SJSA1 (cell line): ENCODE data around the gene DLG2. TPM values are rescaled to one million over a fixed set of nuclear protein-coding genes. Genes with fewer than 3 reads are reported as not detected.
"Not testable (repeated sequence)": the region's sequence is repeated elsewhere in the genome, so short reads cannot be mapped to it uniquely, and the experiment has no call there.

ENCODE experiments used
- DNase-seq, 2 experiments: peaks; one replicate each; pipeline ENCODE4 v3.0.0-alpha.2; 2015 to 2020; ENCODE audit warnings: low spot score in 2 of 2, low read depth in 1 of 2
- H3K27ac ChIP-seq: fragments of 250-450 bp; sonication (Bioruptor Pico); 2 replicates; pipeline ENCODE4 v1.5.1; 2020; ENCODE audit warnings: mild to moderate bottlenecking, moderate library complexity
- H3K27me3 ChIP-seq: fragments of 250-450 bp; sonication (Bioruptor Pico); replicated peaks from 2 replicates; pipeline ENCODE4 v1.5.1; 2020; ENCODE audit warnings: mild to moderate bottlenecking, moderate library complexity
- H3K36me3 ChIP-seq: fragments of 250-450 bp; sonication (Bioruptor Pico); 2 replicates; pipeline ENCODE4 v1.5.1; 2020; ENCODE audit warnings: mild to moderate bottlenecking
- H3K4me1 ChIP-seq: fragments of 250-450 bp; sonication (Bioruptor Pico); replicated peaks from 2 replicates; pipeline ENCODE4 v1.6.1; 2021; ENCODE audit warnings: mild to moderate bottlenecking
- H3K4me3 ChIP-seq: fragments of 250-450 bp; sonication (Bioruptor Pico); 2 replicates; pipeline ENCODE4 v1.5.1; 2020; ENCODE audit warnings: mild to moderate bottlenecking
- H3K9me3 ChIP-seq: fragments of 250-450 bp; sonication (Bioruptor Pico); replicated peaks from 2 replicates; pipeline ENCODE4 v1.5.1; 2020; ENCODE audit warnings: mild to moderate bottlenecking
- total RNA-seq: library from RNA; depleted of rRNA; stranded (reverse); fragments of >200 nt; shearing (Covaris generic); gene quantifications from 2 replicates; pipeline ENCODE4 v1.2.3, GENCODE V29; 2014; rRNA removed

The DLG2 gene
- 0.13 TPM in 1 of 2 replicates, not detected in the other for total RNA-seq

- peak in 1 of 2 experiments; percentile 14 for DNase-seq
These were observed at the start of gene DLG2 for GRCh38 chr11:85627332-85627997. Gene DLG2, minus strand, starts transcription at chr11:85627344.

GRCh38 chr11:85673393-85673792 is 46.2 kb upstream of the DLG2 start:
- no peaks in the 10 kb centered on the region for H3K9me3 ChIP-seq
- H3K27ac ChIP-seq, result no peak overlapping the region
- no peak overlapping the region for H3K4me3 ChIP-seq
- DNase-seq, result no peak
- no peaks in the 10 kb centered on the region for H3K27me3 ChIP-seq
- H3K4me1 ChIP-seq, result no peaks in the 10 kb centered on the region
- no peaks in the 10 kb centered on the region for H3K36me3 ChIP-seq

More at GRCh38 chr11:85627332-85627997, at the start of gene DLG2:
- H3K36me3 ChIP-seq, result no peaks in the 10 kb centered on the region
- no peaks in the 10 kb centered on the region for H3K4me1 ChIP-seq
- no peaks in the 10 kb centered on the region for H3K9me3 ChIP-seq
- no peaks in the 10 kb centered on the region for H3K27me3 ChIP-seq
- peak within 1 kb of the TSS; percentile 49 for H3K4me3 ChIP-seq
- no peak within 1 kb of the TSS for H3K27ac ChIP-seq

- Histone ChIP-seq H3K27me3 (no peaks in the 10 kb centered on the region), H3K4me3 (no peak overlapping the region), H3K9me3 (no peaks in the 10 kb centered on the region), H3K27ac (no peak overlapping the region), H3K4me1 (no peaks in the 10 kb centered on the region), H3K36me3 (no peaks in the 10 kb centered on the region)
- no peak for DNase-seq
These were observed 45.2 kb upstream of the DLG2 start for GRCh38 chr11:85672105-85672902.

- not testable (repeated sequence) for H3K4me1 ChIP-seq, H3K4me3 ChIP-seq, H3K27me3 ChIP-seq, H3K27ac ChIP-seq, H3K36me3 ChIP-seq, DNase-seq, H3K9me3 ChIP-seq
These were observed 44.0 kb upstream of the DLG2 start for GRCh38 chr11:85670949-85671663.

- Histone ChIP-seq H3K27ac (no peak overlapping the region), H3K27me3 (no peaks in the 10 kb centered on the region), H3K4me3 (no peak overlapping the region), H3K4me1 (peaks cover 7% of the 10 kb centered on the region; the same call in 1 of the 2 replicates), H3K36me3 (peaks cover 11% of the 10 kb centered on the region; the same call in 1 of the 2 replicates), H3K9me3 (no peaks in the 10 kb centered on the region)
- no peak for DNase-seq
These were observed 41.0 kb upstream of the DLG2 start for GRCh38 chr11:85668157-85668556.

GRCh38 chr11:85666687-85667086 is 39.5 kb upstream of the DLG2 start:
- no peaks in the 10 kb centered on the region for H3K27me3 ChIP-seq
- no peak overlapping the region for H3K4me3 ChIP-seq
- no peak overlapping the region for H3K27ac ChIP-seq
- peaks cover 15% of the 10 kb centered on the region; the same call in 1 of the 2 replicates for H3K36me3 ChIP-seq
- H3K9me3 ChIP-seq, result no peaks in the 10 kb centered on the region
- no peak for DNase-seq
- H3K4me1 ChIP-seq, result peaks cover 9% of the 10 kb centered on the region; the same call in 1 of the 2 replicates

- H3K4me3 ChIP-seq, result no peak overlapping the region
- peaks cover 18% of the 10 kb centered on the region for H3K36me3 ChIP-seq
- H3K9me3 ChIP-seq, result no peaks in the 10 kb centered on the region
- peak overlapping the region; percentile 93 for H3K27ac ChIP-seq
- DNase-seq, result peak in 1 of 2 experiments; percentile 7
- no peaks in the 10 kb centered on the region for H3K27me3 ChIP-seq
- H3K4me1 ChIP-seq, result peaks cover 9% of the 10 kb centered on the region; the same call in 1 of the 2 replicates
These were observed 38.6 kb upstream of the DLG2 start for GRCh38 chr11:85665733-85666132.

GRCh38 chr11:85664615-85665481 is 37.7 kb upstream of the DLG2 start, which contains the start of gene CREBZF:
Gene CREBZF, minus strand, starts transcription at chr11:85665129. Its CDS starts 254 bp downstream, at chr11:85664875.
- Histone ChIP-seq H3K36me3 (peaks cover 27% of the 10 kb centered on the region), H3K27me3 (no peaks in the 10 kb centered on the region), H3K27ac (peak within 1 kb of the TSS; percentile 93), H3K4me3 (peak within 1 kb of the TSS; percentile 80), H3K9me3 (no peaks in the 10 kb centered on the region), H3K4me1 (peaks cover 9% of the 10 kb centered on the region; the same call in 1 of the 2 replicates)
- peak; percentile 83 to 88 for DNase-seq

GRCh38 chr11:85663753-85664614 is 36.8 kb upstream of the DLG2 start:
- Histone ChIP-seq H3K36me3 (peaks cover 34% of the 10 kb centered on the region), H3K9me3 (no peaks in the 10 kb centered on the region), H3K27me3 (no peaks in the 10 kb centered on the region), H3K4me3 (peak overlapping the region; percentile 80), H3K4me1 (peaks cover 9% of the 10 kb centered on the region; the same call in 1 of the 2 replicates), H3K27ac (peak overlapping the region; percentile 93)
- DNase-seq, result peak; percentile 61 to 67

- peaks cover 42% of the 10 kb centered on the region for H3K36me3 ChIP-seq
These were observed 36.1 kb upstream of the DLG2 start for GRCh38 chr11:85663080-85663752.

GRCh38 chr11:85661972-85662664 is 35.0 kb upstream of the DLG2 start:
- peaks cover 48% of the 10 kb centered on the region for H3K36me3 ChIP-seq
- H3K9me3 ChIP-seq, result no peaks in the 10 kb centered on the region
- H3K27me3 ChIP-seq, result no peaks in the 10 kb centered on the region
- H3K4me3 ChIP-seq, result peak overlapping the region; percentile 80
- no peak for DNase-seq
- peaks cover 9% of the 10 kb centered on the region; the same call in 1 of the 2 replicates for H3K4me1 ChIP-seq
- no peak overlapping the region for H3K27ac ChIP-seq

More at GRCh38 chr11:85663080-85663752, 36.1 kb upstream of the DLG2 start:
- Histone ChIP-seq H3K9me3 (no peaks in the 10 kb centered on the region), H3K27ac (no peak overlapping the region), H3K4me3 (peak overlapping the region; percentile 80), H3K27me3 (no peaks in the 10 kb centered on the region), H3K4me1 (peaks cover 9% of the 10 kb centered on the region; the same call in 1 of the 2 replicates)
- peak in 1 of 2 experiments; percentile 8 for DNase-seq
